Activated naive CD4-positive, alpha-beta T cell treated with anti-CD3 and anti-CD28 coated beads, Interleukin-2, amount 10 ng/mL, durations not matched to agents 7 days and 5 days (primary cell): ENCODE measurements around the gene GMPR.

Experiments used
- CTCF ChIA-PET: fragments of 350-600 bp; sonication (Branson Sonifier 250); formaldehyde crosslinking; loops from one replicate; lab custom pipeline; 2021; ENCODE audit warnings: antibody characterized with exemption; lab: Charles Lee
- DNase-seq: peaks from one replicate; pipeline ENCODE4 v3.0.0-alpha.2; 2020
- H3K27ac Mint-ChIP-seq: one replicate; pipeline ENCODE4 v1.8.0; 2021; ENCODE audit warnings: mild to moderate bottlenecking, moderate library complexity, mixed read lengths
- H3K27me3 Mint-ChIP-seq: one replicate; pipeline ENCODE4 v1.8.0; 2021; ENCODE audit warnings: mild to moderate bottlenecking, mixed read lengths
- H3K36me3 Mint-ChIP-seq: one replicate; pipeline ENCODE4 v1.8.0; 2021; ENCODE audit warnings: mixed read lengths
- H3K4me1 Mint-ChIP-seq: one replicate; pipeline ENCODE4 v1.8.0; 2021; ENCODE audit warnings: mixed read lengths
- H3K4me3 Mint-ChIP-seq: one replicate; pipeline ENCODE4 v1.8.0; 2021; ENCODE audit warnings: mild to moderate bottlenecking, moderate library complexity, mixed read lengths
- H3K9me3 Mint-ChIP-seq: one replicate; pipeline ENCODE4 v1.8.0; 2021; ENCODE audit warnings: mixed read lengths

The GMPR gene

DNA sequence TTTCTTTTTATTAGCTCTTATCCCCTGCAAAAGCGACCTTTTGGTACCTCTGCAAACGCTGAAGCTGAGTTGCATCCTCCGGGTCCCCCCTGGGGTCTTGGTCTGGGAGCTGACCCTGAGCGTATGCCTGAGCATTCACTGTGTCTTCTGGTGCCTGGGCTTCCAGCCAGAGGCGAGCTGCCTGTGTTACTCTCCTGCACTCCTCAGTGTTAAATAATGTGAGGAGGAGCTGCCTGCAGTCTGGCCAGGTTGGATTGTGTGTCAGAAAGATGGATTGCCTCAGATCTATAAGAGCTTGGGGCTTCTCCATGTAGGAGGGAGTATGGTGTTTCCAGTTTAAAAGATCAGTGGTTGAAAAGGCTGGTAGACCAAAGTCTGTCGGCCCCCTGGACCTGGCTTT, 8.7 kb upstream of the GMPR start:
- Mint-ChIP-seq H3K27ac (no peak overlapping the region), H3K4me3 (no peak overlapping the region), H3K36me3 (no peaks in the 10 kb centered on the region), H3K4me1 (no peaks in the 10 kb centered on the region), H3K9me3 (peaks cover 4% of the 10 kb centered on the region), H3K27me3 (peaks cover 6% of the 10 kb centered on the region)
- CTCF ChIA-PET = interaction anchor here (1.2 kb wide), 1 partner anchor 8 kb away, joined by 3 read pairs; no protein-coding TSS in a partner anchor
- no peak for DNase-seq

GRCh38 chr6:16230953-16231352, 7.4 kb upstream of the GMPR start:
- Mint-ChIP-seq H3K4me1 (peaks cover under 1% of the 10 kb centered on the region), H3K4me3 (no peak overlapping the region), H3K27ac (no peak overlapping the region), H3K27me3 (peaks cover 14% of the 10 kb centered on the region), H3K9me3 (no peaks in the 10 kb centered on the region), H3K36me3 (no peaks in the 10 kb centered on the region)
- no peak for DNase-seq
- CTCF ChIA-PET = no interaction called here

- Mint-ChIP-seq H3K4me3 (no peak overlapping the region), H3K27me3 (peaks cover 23% of the 10 kb centered on the region), H3K27ac (no peak overlapping the region), H3K4me1 (peaks cover 11% of the 10 kb centered on the region), H3K36me3 (no peaks in the 10 kb centered on the region), H3K9me3 (no peaks in the 10 kb centered on the region)
- no peak for DNase-seq
- CTCF ChIA-PET = no interaction called here
These were observed 6.3 kb upstream of the GMPR start for GRCh38 chr6:16232086-16232485.

DNA sequence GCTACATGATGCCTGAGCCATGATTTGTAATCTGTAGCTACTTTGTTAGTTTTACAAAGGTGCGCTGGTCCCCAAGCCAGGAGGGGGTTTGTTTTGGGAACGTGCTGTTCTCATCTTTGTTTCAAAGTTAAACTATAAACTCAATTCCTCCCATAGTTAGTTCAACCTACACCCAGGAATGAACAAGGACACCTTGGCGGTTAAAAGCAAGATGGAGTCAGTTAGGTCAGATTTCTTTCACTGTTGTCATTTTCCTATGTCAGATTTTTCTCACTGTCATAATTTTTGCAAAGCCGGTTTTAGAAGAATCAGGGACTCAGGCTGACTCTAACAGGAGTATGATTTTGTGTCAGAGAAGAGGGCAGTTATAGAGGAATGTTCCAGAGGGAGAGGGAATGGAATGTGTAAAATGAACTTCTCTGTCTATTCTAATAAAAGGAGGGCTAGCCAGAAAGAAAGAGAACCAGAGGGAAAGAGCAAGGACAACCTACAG, 2.3 kb upstream of the GMPR start:
- peaks cover 56% of the 10 kb centered on the region for H3K27me3 Mint-ChIP-seq
- H3K4me3 Mint-ChIP-seq = no peak overlapping the region

GRCh38 chr6:16236631-16237199, 1.7 kb upstream of the GMPR start:
- H3K9me3 Mint-ChIP-seq = no peaks in the 10 kb centered on the region
- CTCF ChIA-PET = no interaction called here
- no peak for DNase-seq
- peak overlapping the region; percentile 34 for H3K4me3 Mint-ChIP-seq
- H3K27ac Mint-ChIP-seq = no peak overlapping the region
- no peaks in the 10 kb centered on the region for H3K36me3 Mint-ChIP-seq
- peaks cover 61% of the 10 kb centered on the region for H3K27me3 Mint-ChIP-seq
- H3K4me1 Mint-ChIP-seq = peaks cover 32% of the 10 kb centered on the region

More for the DNA sequence above, 2.3 kb upstream of the GMPR start:
- no peak for DNase-seq
- Mint-ChIP-seq H3K27ac (no peak overlapping the region), H3K9me3 (no peaks in the 10 kb centered on the region), H3K36me3 (no peaks in the 10 kb centered on the region), H3K4me1 (peaks cover 32% of the 10 kb centered on the region)
- CTCF ChIA-PET = no interaction called here

DNA sequence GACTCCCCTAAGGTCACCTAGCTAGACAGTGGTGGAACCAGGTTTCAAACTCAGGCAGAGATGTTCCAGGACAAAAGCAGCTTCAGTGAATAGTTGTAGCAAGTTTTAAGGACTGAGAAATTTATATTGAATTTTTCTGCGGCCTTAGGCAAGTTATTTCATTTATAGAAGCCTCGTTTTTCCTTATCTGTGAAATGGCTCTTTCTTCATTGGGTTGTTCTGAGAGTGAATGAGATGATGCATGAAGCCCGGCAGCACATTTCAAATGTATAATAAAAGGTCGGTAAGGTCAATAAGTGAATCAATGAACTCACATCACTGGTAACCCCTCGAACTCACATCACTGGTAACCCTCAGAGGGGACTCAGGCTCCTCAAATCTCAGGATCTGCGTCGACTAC, 1.1 kb upstream of the GMPR start:
- CTCF ChIA-PET = interaction anchor here (1.1 kb wide), 1 partner anchor 8 kb away, joined by 3 read pairs; no protein-coding TSS in a partner anchor
- H3K4me1 Mint-ChIP-seq = peaks cover 32% of the 10 kb centered on the region
- no peaks in the 10 kb centered on the region for H3K36me3 Mint-ChIP-seq
- no peaks in the 10 kb centered on the region for H3K9me3 Mint-ChIP-seq
- H3K27ac Mint-ChIP-seq = no peak overlapping the region
- no peak for DNase-seq
- peaks cover 61% of the 10 kb centered on the region for H3K27me3 Mint-ChIP-seq
- H3K4me3 Mint-ChIP-seq = peak overlapping the region; percentile 71

DNA sequence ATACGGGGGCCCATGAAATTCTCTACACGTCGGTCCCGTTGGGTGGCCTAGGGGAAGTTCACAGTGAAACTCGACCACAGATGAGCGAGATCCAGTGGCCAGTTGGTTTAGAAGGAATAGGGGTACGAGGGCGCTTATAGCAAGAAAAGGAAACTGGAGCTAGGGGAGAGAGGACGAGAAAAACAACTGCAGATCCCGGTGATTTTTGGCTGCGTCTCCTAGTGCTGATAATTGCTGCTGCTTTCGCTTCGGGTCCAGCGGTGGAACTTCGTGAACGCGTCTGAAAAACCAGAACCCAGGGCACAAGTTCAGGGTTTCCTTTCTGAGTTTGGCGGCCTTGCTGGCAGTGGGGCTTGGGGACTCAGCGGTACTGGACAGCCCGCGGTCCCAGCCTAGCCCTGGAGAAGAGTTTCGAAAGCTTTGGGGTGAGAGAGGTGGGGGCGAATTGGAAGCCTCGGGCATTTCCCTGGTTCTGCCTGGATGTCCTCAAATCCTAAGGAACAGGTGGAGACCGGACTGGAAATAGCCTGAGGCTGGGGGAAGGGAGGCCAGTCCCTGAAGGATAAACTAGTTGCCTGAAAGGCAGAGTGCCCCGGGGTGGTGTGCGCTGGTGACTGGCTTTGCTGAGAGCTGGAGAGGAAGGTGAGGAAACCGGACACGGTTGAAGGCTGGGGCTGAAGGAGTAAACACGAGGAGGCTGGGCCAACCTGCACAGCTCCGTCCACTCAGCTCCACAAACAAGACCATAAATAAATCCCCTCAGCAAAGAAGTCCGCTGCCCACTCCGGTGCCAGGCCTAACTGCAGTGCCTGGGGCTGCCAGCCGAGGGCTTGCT, 793 bp downstream of the GMPR start:
- Mint-ChIP-seq H3K27ac (peak overlapping the region; percentile 15), H3K27me3 (peaks cover 70% of the 10 kb centered on the region), H3K4me1 (peaks cover 32% of the 10 kb centered on the region), H3K36me3 (no peaks in the 10 kb centered on the region), H3K9me3 (no peaks in the 10 kb centered on the region), H3K4me3 (peak overlapping the region; percentile 81)
- peak; percentile 39 for DNase-seq
- CTCF ChIA-PET = interaction anchor here (0.7 to 1.3 kb wide), 4 partner anchors 23 to 80 kb away, joined by 3 to 4 read pairs (median 4); no protein-coding TSS in a partner anchor

GRCh38 chr6:16239798-16240123, 1.4 kb downstream of the GMPR start:
- DNase-seq = no peak
- H3K4me3 Mint-ChIP-seq = no peak overlapping the region
- peaks cover 32% of the 10 kb centered on the region for H3K4me1 Mint-ChIP-seq
- H3K27ac Mint-ChIP-seq = no peak overlapping the region
- CTCF ChIA-PET = no interaction called here
- H3K27me3 Mint-ChIP-seq = peaks cover 67% of the 10 kb centered on the region
- no peaks in the 10 kb centered on the region for H3K9me3 Mint-ChIP-seq
- no peaks in the 10 kb centered on the region for H3K36me3 Mint-ChIP-seq

DNA sequence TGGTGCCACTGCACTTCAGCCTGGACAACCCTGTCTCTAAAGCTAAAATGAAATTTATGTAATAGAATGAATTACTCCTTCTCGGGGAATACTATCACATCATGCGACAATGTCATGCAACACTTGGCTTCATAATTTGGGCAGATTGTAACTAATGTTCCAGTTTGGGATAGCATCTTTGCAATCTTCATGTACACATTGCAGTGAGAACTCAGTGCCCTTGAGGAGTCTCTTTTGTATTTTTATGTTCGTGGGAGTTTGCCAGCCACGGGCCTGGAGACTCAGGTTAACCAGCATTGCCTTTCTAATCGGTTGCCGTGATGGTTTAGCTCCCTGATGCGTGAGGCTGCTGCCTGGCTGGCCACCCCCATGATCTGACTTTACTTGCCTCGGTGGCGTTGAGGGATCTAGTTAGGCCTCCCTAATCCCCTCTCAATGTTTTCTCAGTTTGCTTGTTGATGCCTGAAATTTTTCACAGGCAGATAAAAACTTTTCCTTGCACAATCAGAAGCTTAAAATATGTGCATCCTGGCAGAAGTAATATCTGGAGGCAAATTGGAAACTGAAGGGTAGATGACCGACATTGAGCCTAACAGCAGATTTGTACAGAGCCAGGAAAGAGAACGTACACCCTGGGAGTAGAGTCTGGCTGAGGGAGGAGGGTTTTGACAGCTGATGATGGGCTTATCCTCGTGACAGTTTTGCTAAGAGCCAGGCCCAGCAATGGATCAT, 2.4 kb downstream of the GMPR start:
- Mint-ChIP-seq H3K27ac (no peak overlapping the region), H3K27me3 (peaks cover 67% of the 10 kb centered on the region), H3K4me3 (no peak overlapping the region), H3K4me1 (peaks cover 32% of the 10 kb centered on the region), H3K36me3 (no peaks in the 10 kb centered on the region), H3K9me3 (no peaks in the 10 kb centered on the region)
- CTCF ChIA-PET = no interaction called here
- DNase-seq = no peak

GRCh38 chr6:16241321-16241689, 2.9 kb downstream of the GMPR start:
- Mint-ChIP-seq H3K27me3 (peaks cover 65% of the 10 kb centered on the region), H3K4me3 (no peak overlapping the region), H3K36me3 (no peaks in the 10 kb centered on the region), H3K4me1 (peaks cover 28% of the 10 kb centered on the region), H3K27ac (no peak overlapping the region), H3K9me3 (no peaks in the 10 kb centered on the region)
- DNase-seq = no peak
- CTCF ChIA-PET = no interaction called here

- Mint-ChIP-seq H3K4me3 (no peak overlapping the region), H3K27ac (no peak overlapping the region), H3K36me3 (no peaks in the 10 kb centered on the region), H3K4me1 (peaks cover 11% of the 10 kb centered on the region), H3K9me3 (no peaks in the 10 kb centered on the region), H3K27me3 (peaks cover 53% of the 10 kb centered on the region)
- no peak for DNase-seq
- CTCF ChIA-PET = no interaction called here
These were observed 4.7 kb downstream of the GMPR start for GRCh38 chr6:16243055-16243454.

DNA sequence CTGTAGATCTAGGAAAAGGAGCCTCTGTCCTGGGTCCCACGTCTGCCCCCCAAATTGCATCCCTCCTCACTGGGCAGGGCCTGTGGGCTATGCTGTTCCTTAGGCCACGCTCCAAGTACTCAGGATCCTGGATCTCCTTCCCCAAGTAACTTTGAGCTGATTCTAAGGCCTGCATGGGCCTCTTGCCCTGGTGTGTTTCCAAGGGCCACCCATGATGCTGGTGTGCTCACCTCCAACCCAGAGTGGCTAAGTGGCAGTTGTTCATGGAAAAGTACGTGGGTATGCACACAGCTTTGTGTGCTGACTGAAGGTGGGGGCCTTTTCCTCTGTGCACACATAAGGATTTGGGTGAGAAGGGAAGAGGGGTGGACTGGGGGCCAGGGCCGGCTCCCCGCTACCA, 5.3 kb downstream of the GMPR start:
- CTCF ChIA-PET = no interaction called here
- Mint-ChIP-seq H3K27ac (no peak overlapping the region), H3K4me3 (no peak overlapping the region), H3K36me3 (no peaks in the 10 kb centered on the region), H3K4me1 (peaks cover 7% of the 10 kb centered on the region), H3K9me3 (no peaks in the 10 kb centered on the region), H3K27me3 (peaks cover 47% of the 10 kb centered on the region)
- DNase-seq = no peak

GRCh38 chr6:16244446-16244845, 6.1 kb downstream of the GMPR start:
- Mint-ChIP-seq H3K27me3 (peaks cover 39% of the 10 kb centered on the region), H3K36me3 (no peaks in the 10 kb centered on the region), H3K9me3 (no peaks in the 10 kb centered on the region), H3K27ac (no peak overlapping the region), H3K4me3 (no peak overlapping the region), H3K4me1 (no peaks in the 10 kb centered on the region)
- no peak for DNase-seq
- CTCF ChIA-PET = no interaction called here

GRCh38 chr6:16244869-16245451, 6.6 kb downstream of the GMPR start:
- Mint-ChIP-seq H3K36me3 (no peaks in the 10 kb centered on the region), H3K27me3 (peaks cover 34% of the 10 kb centered on the region), H3K27ac (no peak overlapping the region), H3K4me3 (no peak overlapping the region), H3K4me1 (no peaks in the 10 kb centered on the region), H3K9me3 (no peaks in the 10 kb centered on the region)
- CTCF ChIA-PET = no interaction called here
- no peak for DNase-seq
